DMS 273 treated with DMSO at 0.1 percent for 48 hours (cell line): ENCODE measurements around the gene WASHC4.

Experiments
- DNase-seq: peaks from one replicate; lab custom pipeline; 2025; lab: John Stamatoyannopoulos, UW

Gene WASHC4

DNA sequence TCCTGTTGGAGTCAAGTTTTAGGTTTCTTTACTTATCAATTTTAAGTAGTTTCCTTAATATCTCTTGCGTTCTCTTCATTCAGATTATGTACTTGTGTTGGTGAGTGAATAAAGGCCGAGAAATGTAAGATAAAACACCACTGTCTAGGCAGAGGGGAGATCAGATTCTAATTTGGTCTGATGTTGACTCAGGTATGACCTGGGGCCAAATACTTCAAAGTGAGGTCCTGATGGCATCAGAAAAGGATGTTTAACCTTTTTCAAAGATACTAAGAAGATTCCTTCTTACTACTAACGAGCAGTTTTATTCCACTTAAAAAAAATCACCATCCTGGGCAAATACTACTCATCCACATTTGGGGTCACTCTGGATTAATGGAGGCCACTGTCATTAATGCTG is 101.6 kb downstream of the WASHC4 start:
- no peak for DNase-seq

GRCh38 chr12:105212438-105212837 is 104.9 kb downstream of the WASHC4 start:
- no peak for DNase-seq

- no peak for DNase-seq
Measured at GRCh38 chr12:105214148-105214547, 106.6 kb downstream of the WASHC4 start.

DNA sequence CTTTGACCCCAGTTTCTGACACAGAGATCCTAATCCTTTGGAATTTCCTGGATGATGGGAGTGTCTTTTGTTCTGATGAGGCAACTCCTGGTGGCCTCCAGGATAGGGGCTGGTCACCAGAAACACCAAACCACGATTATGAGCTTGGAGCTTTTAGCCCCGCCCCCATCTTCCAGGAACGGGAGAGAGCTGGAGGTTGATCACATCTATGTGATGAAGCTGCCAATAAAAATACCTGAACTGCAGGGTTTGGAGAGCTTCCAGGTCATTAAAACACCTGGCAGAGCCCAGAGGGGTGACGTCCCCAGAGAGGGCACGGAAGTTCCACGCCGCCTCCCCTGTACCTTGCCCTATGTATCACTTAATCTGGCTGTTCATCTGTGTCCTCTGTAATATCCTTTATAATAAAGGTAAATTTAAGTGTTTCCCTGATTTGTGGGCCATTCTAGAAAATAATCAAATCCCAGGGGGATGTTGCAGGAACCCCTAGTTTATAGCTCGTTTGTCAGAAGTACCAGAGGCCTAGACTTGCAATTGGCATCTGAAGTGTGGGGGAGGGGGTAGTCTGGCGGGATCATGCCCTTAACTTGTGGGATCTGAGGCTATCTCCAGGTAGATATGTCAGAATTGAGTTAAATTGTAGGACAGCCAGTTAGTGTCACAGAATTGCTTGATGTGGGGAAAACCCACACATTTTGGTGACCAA is 107.3 kb downstream of the WASHC4 start:
- no peak for DNase-seq

DNA sequence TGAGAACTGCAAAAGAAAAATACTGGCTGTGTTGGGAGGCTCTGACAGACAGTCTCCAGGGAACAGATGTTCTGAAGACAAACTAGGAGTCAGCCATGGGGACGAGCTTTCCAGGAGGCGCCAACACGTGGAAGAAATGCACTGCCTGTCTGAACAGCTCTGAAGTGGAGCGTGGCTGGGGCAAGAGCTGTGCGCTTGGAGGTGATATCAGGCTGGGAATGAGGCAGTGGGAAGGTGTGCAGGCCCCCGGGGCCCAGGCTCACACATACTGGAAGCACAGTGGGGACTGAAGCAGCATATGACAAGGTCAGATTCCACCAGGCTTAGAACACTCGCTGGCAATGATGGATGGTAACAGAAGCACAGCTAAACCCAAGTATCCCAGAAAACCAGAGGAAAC is 110.9 kb downstream of the WASHC4 start:
- DNase-seq = no peak
